Mesothelial cell of epicardium (in vitro differentiated cells): ENCODE measurements around the gene TFB1M. TPM values are rescaled to one million over a fixed set of nuclear protein-coding genes. Genes with fewer than 3 reads are reported as not detected.
"Not testable (repeated sequence)": the region's sequence is repeated elsewhere in the genome, so short reads cannot be mapped to it uniquely, and the experiment has no call there.

ENCODE experiments used
- DNase-seq, 2 experiments: peaks; one replicate each; pipeline ENCODE4 v3.0.0; 2021; ENCODE audit warnings: low spot score in 2 of 2; ENCODE audit not compliant: unreplicated experiment in 2 of 2
- H3K27ac Mint-ChIP-seq: 2 replicates; pipeline ENCODE4 v1.8.0; 2021; ENCODE audit warnings: mixed read lengths
- H3K27me3 Mint-ChIP-seq: 2 replicates; pipeline ENCODE4 v1.8.0; 2021; ENCODE audit warnings: low read depth, mixed read lengths
- H3K36me3 Mint-ChIP-seq: 2 replicates; pipeline ENCODE4 v1.8.0; 2021; ENCODE audit warnings: mixed read lengths
- H3K4me1 Mint-ChIP-seq: 2 replicates; pipeline ENCODE4 v1.8.0; 2021; ENCODE audit warnings: mixed read lengths
- H3K4me3 Mint-ChIP-seq: 2 replicates; pipeline ENCODE4 v1.8.0; 2021; ENCODE audit warnings: mild to moderate bottlenecking, moderate library complexity, mixed read lengths
- H3K9me3 Mint-ChIP-seq: 2 replicates; pipeline ENCODE4 v1.8.0; 2021; ENCODE audit warnings: mixed read lengths
- total RNA-seq: library from RNA; stranded (reverse); gene quantifications from 3 replicates; pipeline ENCODE4 v1.2.1, GENCODE V29; 2021
- TF ChIP-seq, protein P1 (sequence below): fragments of 200-600 bp; sonication (generic); IDR thresholded peaks from one replicate; pipeline ENCODE4 v1.5.0; 2021; ENCODE audit warnings: antibody characterized with exemption; ENCODE audit not compliant: unreplicated experiment

Gene TFB1M
- total RNA-seq, 1 donor from 2014 or later: 27.9 TPM

DNA sequence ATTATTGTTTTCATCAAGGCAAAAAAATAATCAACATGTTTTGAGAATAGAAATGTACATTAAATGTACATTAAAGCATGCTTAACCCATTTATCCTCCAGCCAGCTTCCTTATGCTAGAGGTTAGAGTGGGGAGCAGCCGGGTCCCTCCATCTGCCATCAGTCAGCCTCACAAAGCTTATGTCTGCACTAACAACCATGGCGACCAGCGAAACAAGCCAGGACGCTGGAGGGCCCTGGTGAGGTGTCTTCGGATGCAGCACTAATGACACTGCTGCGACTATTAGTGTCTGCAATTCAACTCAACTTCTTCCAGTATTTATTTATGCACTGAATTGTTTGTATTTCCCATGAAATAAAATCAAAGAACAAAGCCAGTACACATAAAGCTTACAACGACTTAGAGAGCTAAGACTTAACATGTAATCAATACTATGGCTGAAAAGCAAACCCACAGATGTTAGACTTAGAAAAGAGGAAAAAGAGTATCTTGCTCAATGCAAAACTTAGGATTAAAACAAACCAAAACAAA is 43.7 kb downstream of the TFB1M start:
- no peaks in the 10 kb centered on the region for H3K9me3 Mint-ChIP-seq
- no peak overlapping the region for H3K4me3 Mint-ChIP-seq
- peaks cover 11% of the 10 kb centered on the region for H3K4me1 Mint-ChIP-seq
- H3K36me3 Mint-ChIP-seq: peaks cover 16% of the 10 kb centered on the region
- TF ChIP-seq, protein P1, sequence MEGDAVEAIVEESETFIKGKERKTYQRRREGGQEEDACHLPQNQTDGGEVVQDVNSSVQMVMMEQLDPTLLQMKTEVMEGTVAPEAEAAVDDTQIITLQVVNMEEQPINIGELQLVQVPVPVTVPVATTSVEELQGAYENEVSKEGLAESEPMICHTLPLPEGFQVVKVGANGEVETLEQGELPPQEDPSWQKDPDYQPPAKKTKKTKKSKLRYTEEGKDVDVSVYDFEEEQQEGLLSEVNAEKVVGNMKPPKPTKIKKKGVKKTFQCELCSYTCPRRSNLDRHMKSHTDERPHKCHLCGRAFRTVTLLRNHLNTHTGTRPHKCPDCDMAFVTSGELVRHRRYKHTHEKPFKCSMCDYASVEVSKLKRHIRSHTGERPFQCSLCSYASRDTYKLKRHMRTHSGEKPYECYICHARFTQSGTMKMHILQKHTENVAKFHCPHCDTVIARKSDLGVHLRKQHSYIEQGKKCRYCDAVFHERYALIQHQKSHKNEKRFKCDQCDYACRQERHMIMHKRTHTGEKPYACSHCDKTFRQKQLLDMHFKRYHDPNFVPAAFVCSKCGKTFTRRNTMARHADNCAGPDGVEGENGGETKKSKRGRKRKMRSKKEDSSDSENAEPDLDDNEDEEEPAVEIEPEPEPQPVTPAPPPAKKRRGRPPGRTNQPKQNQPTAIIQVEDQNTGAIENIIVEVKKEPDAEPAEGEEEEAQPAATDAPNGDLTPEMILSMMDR: no peak
- no peak for DNase-seq
- H3K27ac Mint-ChIP-seq: no peak overlapping the region
- no peaks in the 10 kb centered on the region for H3K27me3 Mint-ChIP-seq

- no peak overlapping the region for H3K27ac Mint-ChIP-seq
- no peaks in the 10 kb centered on the region for H3K27me3 Mint-ChIP-seq
- H3K4me3 Mint-ChIP-seq: no peak overlapping the region
- H3K9me3 Mint-ChIP-seq: no peaks in the 10 kb centered on the region
- peaks cover 12% of the 10 kb centered on the region for H3K36me3 Mint-ChIP-seq
- TF ChIP-seq, protein P1: no peak
- DNase-seq: no peak
- H3K4me1 Mint-ChIP-seq: peaks cover 11% of the 10 kb centered on the region
These were observed 44.5 kb downstream of the TFB1M start for GRCh38 chr6:155269765-155270164.

DNA sequence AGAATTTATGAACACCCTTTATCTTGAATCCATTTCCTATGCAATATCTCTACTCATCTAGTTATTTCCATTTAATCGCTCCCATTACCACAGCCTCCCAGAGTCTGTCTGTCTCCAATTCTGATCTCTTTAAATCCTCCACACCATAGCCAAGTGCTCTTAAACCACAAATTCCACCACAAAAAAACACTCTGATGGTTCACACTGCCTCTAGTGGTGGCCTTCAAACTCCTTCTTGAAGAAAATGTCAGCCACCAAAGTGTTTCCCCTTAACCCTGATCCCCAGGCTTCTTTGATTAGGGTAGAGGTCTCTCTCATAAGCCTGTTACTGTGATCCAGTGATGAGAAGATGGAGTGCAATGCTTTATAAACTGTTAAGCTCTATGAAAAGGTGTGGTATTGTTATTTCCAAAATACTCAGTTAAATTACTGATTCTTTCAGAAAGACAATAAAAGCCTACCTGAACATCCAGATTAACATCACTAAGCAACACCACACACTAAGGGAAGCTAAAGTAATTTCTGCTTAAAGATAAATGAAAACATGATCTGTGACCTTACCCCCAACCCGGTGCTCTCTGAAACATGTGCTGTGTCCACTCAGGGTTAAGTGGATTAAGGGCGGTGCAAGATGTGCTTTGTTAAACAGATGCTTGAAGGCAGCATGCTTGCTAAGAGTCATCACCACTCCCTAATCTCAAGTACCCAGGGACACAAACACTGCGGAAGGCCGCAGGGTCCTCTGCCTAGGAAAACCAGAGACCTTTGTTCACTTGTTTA is 46.0 kb downstream of the TFB1M start:
- not testable (repeated sequence) for H3K4me1 Mint-ChIP-seq, H3K9me3 Mint-ChIP-seq, H3K27me3 Mint-ChIP-seq, H3K4me3 Mint-ChIP-seq, DNase-seq, H3K27ac Mint-ChIP-seq
- peaks cover 12% of the 10 kb centered on the region for H3K36me3 Mint-ChIP-seq

- TF ChIP-seq, protein P1: no peak
- peaks cover 5% of the 10 kb centered on the region for H3K4me1 Mint-ChIP-seq
- peaks cover 12% of the 10 kb centered on the region for H3K36me3 Mint-ChIP-seq
- H3K27ac Mint-ChIP-seq: no peak overlapping the region
- DNase-seq: no peak
- H3K4me3 Mint-ChIP-seq: no peak overlapping the region
- no peaks in the 10 kb centered on the region for H3K9me3 Mint-ChIP-seq
- H3K27me3 Mint-ChIP-seq: no peaks in the 10 kb centered on the region
These were observed 46.9 kb downstream of the TFB1M start for GRCh38 chr6:155267411-155267810.

DNA sequence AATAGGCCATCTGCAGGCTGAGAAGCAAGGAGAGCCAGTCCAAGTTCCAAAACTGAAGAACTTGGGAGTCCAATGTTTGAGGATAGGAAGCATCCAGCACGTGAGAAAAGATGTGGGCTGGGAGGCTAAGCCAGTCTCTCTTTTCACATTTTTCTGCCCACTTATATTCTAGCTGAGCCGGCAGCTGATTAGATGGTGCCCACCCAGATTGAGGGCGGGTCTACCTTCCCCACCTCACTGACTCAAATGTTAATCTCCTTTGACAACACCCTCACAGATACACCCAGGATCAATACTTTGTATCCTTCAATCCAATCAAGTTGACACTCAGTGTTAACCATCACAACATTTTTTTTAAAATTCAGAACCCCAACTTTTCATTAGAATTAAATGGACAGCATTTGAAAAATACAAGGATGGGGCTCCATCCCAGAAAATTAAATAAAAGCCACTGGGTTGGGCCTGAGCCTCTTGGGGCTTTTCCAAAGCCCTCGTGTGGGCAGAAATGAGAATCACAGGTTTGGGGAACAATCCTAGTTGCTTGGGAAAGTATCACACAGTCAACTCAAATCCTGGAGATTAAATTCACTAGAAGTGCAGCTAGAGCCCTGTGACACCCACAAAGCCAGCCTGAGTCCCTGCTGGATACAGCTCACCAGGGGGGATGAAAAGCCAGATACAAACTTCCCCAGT is 48.3 kb downstream of the TFB1M start:
- Mint-ChIP-seq H3K36me3 (peaks cover 12% of the 10 kb centered on the region), H3K4me1 (peaks cover 12% of the 10 kb centered on the region), H3K27me3 (no peaks in the 10 kb centered on the region), H3K27ac (no peak overlapping the region), H3K4me3 (no peak overlapping the region), H3K9me3 (no peaks in the 10 kb centered on the region)
- TF ChIP-seq, protein P1: no peak
- DNase-seq: no peak

GRCh38 chr6:155264693-155265320 is 49.5 kb downstream of the TFB1M start:
- Mint-ChIP-seq H3K27ac (no peak overlapping the region), H3K4me3 (no peak overlapping the region), H3K27me3 (no peaks in the 10 kb centered on the region), H3K4me1 (peaks cover 13% of the 10 kb centered on the region), H3K36me3 (peaks cover 12% of the 10 kb centered on the region), H3K9me3 (no peaks in the 10 kb centered on the region)
- TF ChIP-seq, protein P1: no peak
- DNase-seq: no peak
